HG03575 (cell line): ENCODE data around the gene FREM1.

Experiments
- ATAC-seq: cut with Tn5 transposase; IDR thresholded peaks from one replicate; pipeline ENCODE4 v1.9.1; 2021; ENCODE audit not compliant: unreplicated experiment, insufficient number of reproducible peaks, low FRiP score; ENCODE audit errors: extremely low read depth

FREM1 gene

DNA sequence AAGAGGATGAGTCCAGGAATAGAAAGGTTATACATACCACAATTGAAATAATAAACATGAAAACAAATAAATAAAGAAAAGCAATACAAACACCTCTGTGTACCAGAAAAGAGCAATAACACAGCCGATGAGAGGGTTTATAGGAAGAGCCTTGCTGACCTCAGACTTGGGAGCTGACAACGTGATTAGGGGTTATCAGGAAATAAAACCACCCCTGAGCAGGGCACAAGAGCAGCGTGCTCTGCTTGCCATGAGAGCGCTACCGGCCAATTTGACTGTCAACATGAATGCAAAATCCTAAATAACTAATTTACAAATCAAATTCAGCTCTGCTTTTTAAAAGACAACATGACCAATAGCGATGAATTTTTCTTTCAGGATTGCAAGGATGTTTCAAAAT lies 2.6 kb upstream of the FREM1 start:
- ATAC-seq, result no peak

DNA sequence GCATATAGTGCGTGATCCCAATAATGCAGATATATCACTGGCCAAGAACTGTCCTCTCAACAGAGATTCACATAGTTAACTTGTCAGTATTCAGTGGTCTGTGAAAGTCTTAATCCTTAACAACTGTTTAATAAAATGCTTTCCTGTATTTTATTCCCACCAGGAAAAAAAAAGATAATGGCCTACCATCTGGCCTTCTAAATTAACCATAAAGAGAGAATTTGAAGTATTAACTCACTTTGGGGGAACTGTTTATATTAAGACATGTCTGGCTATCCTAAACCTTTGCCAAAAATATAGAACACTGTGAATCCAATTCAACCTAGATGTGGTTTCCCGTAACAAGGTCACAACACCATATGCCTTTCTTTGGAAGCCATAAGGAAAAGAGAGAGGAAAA lies 818 bp upstream of the FREM1 start:
- ATAC-seq, result no peak

DNA sequence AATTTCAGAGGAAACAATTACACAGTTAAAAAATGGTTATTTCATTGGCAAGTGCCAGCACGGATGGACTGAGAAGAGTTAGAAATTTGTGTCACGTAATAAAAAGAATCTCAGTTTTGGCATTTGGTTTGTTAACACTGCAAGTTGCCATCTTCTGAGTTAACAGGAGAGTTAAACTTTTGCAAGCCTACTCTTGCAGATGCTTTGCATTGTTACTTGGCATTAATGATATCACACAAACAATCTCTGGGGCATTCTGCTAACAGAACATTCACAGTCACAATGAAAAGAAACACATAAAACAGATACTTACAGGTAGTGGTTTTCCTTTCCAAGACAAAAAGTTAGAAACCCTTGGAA lies 647 bp downstream of the FREM1 start:
- no peak for ATAC-seq

DNA sequence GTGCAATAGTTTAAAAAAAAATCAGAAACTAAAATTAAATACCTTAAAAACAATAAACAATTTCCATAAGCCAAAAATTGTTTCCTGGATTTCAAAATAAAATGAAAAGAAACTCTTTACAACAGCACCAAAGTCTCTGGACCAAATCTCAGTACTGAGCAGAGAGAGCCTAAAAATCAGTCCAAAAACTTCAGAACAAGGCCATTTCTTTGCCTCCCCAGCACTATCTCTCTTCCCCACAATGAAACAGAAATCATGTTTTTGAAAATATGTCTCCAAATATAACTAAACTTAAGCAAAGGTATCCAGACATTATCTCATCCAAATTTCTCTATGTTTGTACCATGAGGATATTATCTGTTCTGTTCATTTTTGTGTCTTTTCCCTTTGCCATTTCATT lies 1.0 kb downstream of the FREM1 start:
- ATAC-seq, result no peak

DNA sequence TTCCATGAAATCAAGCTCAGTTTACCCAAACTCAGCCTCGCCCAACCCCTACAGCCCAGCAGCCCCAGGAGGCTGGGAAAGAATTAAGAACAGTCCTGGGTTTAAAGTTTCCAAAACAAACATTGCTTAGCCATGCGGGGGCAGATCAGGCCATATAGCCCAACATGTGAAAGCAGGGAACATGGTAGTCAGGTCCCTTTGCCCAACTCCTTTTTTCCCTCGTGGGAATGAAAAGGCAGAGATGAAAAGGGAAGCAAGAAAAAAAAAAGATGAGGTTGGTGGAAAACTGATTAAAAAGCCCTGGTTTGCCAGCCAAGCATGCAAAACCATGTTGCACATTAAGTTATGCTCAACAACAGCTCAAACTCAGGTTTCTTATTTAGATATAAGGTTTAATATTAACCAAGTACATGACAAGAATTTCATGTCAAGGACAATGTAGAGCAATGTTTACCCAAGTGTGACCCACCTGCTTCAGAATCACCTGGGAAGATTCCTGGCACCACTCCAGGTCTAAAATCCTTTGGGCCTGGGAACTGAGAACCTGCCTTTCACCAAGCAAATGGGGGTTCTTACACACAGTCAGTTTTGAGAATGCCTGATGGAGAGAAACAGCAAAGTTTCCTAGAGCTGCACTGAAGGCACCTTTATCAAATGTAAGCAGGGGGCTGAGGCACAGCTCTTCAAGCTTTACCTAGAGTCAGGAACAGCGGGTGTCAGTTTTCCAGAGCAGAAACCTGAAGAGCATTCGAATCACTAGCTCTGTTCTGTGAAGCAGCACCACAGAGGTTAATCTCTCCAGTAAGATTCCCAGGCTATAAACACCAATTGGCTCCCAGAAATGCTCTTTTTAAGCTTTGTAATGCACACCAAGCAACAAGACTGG lies 1.7 kb downstream of the FREM1 start:
- no peak for ATAC-seq

DNA sequence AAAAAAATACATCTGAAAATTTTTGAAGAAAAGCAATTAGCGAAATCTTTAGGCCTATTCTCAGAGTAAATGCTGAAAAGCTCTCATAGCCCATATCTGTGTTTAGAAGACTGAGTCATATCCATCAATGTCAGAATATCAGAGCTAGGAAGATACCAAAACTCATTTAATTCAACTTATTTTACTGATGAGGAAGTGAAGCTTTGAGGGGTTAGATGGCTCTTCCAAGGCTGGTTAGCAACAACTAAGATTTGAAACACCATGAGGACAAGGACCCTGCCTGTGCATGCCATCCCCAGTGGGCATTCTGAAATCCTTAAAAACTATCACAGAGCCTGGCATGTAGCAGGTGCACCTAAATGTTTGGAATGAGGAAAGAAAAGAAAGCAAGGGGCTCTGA lies 2.5 kb downstream of the FREM1 start:
- no peak for ATAC-seq

DNA sequence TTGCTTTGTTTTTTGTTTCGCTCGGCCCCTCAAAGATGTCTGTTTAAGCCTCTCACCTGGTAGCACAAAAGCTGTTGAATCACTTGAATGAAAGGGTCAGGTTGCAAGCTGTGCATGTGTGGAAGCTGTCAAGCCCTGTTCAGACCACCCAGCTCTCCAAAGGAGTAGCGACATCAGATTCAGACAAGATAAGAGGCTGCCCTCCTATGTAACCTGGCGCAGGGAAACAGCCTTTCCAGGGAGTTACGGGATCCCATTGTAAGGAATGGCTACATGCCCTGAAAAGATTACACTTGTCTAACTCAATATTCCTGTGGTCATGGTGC lies 2.9 kb downstream of the FREM1 start:
- ATAC-seq, result no peak

DNA sequence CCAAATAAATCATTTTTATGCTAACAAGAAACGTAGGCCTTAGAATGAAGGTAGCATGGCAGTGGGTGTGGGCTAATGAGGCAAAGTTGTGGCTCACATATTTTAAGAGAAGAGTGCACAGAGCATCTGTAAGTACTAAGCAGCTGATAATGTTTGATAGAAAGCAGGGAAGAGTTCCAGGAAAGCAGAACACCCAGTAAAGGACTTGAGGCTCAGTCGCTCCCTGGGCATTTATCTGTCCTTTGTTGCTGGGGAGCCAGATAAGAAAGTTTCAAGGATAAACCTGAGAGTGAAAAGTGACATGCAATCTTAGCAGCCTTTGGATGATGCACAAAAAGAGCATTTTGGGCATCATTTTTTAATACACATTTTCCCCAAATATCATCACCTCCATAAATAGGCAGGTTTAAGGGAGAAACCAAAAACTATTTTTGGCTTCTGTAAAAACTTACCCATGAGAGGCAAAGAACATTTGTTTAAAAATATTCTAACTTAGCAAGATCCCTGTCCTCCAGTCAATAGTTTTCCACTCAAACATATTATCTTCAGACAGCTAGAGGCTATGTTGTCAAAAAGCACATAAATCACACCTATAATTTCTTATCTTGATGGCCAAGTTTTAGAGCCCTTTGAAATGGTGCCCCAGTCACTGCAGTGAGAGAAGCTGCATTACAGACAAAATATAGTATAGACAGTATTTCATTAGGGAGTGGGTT lies 3.4 kb downstream of the FREM1 start:
- no peak for ATAC-seq

DNA sequence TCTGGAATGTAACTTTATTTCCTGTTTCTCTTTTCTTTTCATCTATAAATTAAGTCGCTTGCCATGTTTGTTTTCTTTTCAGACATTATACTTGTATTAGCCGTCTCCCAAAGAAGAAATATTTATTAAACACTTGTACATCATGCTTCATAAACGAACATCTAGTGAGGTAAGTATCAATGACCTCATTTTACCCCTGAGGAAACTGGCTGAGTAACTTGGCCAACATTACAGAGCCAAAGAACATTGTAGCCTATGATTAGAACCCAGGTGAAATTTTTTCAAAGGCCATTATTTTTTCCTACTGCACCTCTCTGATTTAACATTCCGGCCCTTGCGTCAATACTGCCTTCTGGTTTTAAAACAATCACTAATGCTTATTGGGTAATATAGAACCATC lies 4.2 kb downstream of the FREM1 start:
- ATAC-seq, result no peak

DNA sequence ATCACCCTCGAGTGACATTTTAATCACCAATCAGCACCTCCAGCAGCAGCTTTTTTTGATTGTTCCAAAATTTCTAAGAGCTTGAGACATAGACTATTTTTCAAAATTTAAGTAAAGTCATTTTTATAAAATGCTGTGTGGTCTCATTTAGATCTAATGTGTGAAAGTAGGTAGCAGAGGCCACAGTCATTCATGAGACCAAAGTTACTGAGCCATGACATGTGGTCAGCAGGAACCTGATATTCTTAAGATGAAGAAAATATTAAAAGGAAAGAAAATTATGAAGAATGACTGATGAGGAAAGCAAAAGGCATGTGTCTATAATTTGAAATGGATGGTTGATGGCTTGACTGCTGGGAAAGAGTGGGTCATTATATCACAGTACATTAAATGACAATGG lies 7.2 kb downstream of the FREM1 start:
- no peak for ATAC-seq

DNA sequence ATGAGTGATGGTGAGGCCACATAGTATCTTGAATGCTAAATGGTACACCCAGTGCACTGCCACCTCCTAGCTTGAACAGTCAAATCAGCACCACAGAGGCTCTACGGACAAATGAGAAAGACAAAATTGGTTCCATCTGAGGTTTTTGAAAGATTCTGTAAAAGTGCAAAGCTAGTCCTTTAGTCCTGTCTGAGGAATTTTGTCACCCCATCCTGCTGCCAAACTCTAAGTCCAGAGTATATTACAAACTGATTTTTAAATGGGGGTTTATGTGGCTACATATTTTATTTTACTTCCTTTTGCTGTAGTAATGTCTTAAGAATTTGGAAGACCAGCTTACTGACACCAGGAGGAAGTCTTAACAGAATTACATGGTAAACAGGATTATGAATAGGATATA lies 7.7 kb downstream of the FREM1 start:
- ATAC-seq, result no peak

DNA sequence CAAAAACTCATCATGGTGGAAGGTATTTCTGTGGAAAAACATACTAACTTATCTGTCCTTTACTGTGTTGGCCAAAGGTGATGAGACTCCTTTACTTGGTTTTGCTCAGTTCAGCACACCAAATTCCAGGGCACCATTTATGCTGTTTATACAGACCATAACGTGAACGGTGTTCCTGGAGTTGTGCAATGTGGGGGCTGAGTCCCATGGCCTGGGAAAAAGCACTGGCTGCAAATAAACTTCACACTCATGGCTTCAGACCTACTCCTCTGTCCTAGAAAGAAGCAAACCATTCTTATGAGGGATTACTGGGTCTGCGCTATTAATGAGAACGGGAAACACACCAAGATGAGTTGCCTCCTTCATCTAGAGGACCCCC lies 10.4 kb downstream of the FREM1 start:
- ATAC-seq, result no peak

DNA sequence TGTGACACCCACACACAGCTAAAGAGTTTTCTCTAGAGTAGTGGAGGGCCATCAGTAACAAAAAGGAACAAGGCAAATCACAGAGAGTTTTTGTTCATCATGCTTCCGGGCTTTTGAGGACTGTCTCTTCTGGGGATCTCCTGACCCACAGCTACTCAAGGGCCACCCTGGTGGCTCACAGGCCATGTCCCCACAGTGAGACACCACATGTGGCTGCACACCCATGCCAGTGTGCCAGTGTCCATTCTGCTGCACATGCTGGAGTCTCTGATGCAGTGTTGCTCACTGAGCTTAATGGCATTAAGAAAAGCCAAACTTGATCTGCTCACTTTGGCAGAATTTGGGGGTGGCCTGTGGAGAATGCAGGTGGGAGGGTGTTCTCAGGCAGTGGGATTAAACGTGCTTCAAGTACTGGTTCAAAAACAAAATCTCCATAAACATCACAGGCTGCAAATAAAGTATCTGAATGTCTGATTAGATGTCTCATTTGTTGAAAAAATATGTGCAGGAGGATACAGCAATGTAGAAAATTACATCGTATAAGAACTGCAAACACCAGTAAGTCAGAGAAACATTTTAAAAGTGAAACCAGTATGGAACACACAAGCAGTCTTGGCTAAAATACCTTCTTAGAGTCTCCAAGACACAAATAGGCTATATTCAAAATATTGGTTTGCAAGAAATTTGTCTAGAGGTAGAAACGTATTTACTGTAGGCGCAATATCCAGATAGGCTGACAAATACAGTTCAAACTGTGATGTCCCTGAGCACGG lies 11.0 kb downstream of the FREM1 start:
- ATAC-seq, result no peak

DNA sequence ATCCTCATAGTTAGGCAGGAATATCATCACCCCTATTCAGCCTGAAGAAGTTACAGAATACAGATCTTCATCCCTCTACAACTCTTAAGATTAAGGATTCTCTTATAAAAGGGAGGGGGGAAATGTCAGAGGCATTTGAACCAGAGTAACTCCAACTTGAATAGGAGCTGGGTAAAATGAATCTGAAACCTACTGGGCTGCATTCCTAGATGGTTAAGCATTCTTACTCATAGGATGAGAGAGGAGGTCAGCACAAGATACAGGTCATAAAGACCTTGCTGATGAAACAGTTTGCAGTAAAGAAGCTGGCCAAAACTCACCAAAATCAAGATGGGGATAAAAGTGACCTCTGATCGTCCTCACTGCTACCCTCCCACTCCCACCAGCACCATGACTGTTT lies 14.4 kb downstream of the FREM1 start:
- ATAC-seq, result no peak

DNA sequence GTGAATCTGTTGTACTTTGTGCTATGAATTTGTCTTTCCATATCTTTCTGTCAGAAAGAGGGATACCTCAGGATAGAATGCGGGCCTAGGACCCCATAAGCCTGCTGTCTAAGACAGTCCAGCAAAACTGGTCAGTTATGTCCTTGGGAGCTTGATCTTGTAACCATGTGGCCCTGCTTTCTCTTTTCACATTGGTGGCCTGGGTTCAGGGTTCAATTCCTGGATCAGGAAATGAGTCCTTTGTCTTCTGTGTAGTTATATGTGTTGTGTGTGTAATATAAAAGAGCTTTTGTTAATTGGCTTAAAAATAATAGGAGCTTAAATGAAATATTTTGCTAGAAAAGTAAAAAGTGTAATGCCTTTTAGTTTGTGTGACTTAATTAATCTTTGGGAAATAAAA lies 16.9 kb downstream of the FREM1 start:
- no peak for ATAC-seq

DNA sequence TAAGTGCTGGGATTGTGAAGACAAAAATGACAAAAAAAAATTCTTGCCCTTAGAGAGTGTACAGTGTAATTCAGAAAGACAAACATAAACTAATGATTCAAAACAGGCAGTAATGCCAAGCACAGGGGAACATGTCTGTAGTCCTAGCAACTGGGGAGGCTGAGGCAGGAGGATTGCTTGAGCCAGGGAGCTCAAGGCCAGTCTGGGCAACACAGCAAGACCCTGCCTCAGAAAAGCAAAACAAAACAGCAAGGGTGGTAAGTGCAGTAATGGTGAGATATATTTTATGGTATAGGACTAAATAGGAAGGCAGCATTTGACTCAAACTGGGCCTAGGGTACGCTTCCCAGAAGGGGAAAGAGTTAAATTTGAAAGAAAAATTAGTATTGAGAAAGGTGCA lies 18.9 kb downstream of the FREM1 start:
- no peak for ATAC-seq

DNA sequence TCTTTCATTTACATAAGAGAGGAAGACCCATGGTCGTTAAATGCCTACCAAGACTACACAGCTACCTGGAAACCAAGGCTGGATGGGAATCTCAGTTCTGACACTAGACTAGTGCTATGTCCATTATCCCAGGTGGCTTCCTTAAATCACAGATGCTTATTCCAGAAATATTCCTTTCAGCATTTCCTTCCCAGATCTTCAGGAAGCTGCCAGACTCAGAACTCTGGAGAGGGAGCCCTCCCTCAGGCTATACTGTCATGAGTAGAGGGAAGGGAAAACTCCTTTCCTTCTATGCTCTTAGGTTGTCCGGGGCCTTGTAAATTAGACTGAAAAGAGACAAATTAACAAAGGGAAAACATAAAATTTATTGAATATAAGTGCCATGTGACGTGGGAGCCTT lies 20.8 kb downstream of the FREM1 start:
- ATAC-seq, result no peak

DNA sequence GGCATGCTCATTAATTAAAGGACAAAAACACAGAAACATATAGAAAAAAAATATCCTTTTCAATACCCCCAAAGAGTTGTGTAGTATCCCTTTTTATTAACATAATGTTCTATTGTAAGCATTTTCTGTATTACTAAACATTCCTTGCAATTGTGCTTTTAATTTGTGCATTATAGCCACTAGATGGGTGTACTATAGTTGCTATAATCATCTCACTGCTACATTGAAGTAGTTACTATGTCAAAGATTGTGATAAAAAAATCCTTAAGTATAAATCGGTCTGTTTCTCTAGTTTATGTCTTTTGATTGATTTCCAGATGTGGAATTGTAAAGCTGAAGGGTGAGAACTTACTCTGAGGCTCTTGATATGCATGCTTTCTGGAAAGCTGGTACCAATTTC lies 21.4 kb downstream of the FREM1 start:
- ATAC-seq, result no peak

DNA sequence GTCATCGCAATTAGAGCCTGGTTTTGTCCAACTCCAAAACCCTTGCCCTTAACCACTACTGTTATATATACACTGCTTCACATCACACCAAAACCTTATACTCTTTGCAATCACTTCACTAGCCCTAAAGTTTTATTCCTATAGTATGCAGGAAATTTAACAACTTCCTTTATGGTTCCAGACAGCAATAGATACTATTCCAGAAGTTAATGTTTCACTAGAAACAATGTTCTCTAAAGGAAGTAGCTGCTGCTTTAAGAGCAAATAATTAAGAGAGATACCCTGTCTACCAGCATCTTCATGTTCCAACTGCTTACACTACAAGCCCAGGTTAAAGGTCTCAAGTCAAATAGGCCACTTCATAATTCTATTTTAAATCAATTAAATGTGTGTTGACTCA lies 22.0 kb downstream of the FREM1 start:
- no peak for ATAC-seq

DNA sequence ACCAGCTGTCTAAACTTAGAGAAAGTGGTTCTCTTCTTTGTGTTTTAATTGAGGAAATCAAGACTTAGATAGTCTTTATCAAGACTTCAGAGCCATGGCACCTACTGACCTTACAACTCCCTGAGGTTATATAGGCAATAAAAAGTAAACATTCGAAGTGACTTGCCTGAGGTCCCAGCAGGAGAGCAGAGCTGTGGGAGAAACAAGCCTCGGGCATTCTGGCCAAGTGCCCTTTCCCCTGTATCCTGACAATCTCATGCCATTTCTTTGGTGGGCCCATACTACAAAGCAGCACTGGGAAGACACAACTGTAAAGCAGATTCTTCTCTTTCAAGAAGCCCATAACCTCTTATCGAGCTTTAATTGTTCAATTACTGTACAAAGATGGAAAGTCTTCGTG lies 23.1 kb downstream of the FREM1 start:
- ATAC-seq, result no peak
